Stomach (tissue), 4 donors: Measurements from ENCODE around the gene ITFG2.

Source experiments
- POLR2A ChIP-seq, 4 donors: fragments of 450-650 bp; IDR thresholded peaks; one replicate each; pipeline ENCODE4 v1.6.1; 2016; ENCODE audit warnings: antibody characterized with exemption in 4 of 4, control low read depth in 2 of 4, mild to moderate bottlenecking in 1 of 4, moderate library complexity in 1 of 4
- TF ChIP-seq, protein P1 (sequence below), 7 experiments: fragments of 450-650 bp in 4 of 7; fragments of 200-600 bp in 3 of 7; sonication (generic) in 3 of 7; IDR thresholded peaks; one replicate each; pipeline ENCODE4 v1.5.1; 2016 to 2019; ENCODE audit warnings: antibody characterized with exemption in 7 of 7, control low read depth in 2 of 7, mild to moderate bottlenecking in 1 of 7

DNA sequence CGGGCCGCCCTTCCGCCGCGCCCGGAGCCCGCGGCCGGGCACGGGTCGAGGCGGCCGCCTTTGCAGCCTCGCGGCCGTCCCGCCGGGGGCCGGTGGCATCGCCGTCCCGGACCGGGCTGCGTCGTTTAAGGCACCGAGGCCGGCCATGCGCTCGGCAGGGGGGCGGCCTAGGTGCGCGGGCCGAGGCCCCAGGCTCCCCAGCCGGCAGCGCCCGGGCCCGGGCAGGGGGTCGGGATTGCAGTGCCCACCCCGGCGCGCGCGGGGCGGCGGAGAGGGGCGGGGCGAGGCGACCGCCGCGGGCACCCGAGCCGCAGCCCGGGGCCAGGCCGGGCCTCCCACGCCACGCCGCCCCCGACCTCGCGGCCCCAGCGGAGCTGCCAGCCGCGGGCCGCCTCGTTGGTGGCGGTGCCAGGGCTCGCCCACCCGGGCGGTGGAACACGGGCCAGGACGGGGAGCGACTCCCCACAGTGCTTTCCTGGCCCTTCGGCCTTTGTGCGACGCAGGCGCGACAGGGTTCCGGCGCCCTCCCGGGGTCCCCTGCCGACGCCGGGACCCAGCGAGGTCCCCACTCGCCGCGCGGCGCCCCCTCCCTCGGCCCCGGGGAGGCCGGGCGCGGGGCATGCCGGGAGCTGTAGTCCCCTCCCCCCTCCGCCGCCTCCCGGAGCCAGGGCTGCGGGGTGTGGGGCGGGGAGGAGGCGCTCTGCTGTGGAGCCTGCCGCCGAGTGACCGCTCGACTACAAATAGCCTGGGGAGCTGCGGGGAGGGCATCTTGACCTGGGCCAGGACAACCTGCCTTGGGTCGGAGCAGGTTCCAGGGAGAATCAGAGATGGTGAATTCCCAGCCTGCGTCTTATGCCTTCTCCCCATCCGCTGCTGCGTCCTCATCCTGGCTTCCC lies 16.9 kb upstream of the ITFG2 start:
- TF ChIP-seq, protein P1, sequence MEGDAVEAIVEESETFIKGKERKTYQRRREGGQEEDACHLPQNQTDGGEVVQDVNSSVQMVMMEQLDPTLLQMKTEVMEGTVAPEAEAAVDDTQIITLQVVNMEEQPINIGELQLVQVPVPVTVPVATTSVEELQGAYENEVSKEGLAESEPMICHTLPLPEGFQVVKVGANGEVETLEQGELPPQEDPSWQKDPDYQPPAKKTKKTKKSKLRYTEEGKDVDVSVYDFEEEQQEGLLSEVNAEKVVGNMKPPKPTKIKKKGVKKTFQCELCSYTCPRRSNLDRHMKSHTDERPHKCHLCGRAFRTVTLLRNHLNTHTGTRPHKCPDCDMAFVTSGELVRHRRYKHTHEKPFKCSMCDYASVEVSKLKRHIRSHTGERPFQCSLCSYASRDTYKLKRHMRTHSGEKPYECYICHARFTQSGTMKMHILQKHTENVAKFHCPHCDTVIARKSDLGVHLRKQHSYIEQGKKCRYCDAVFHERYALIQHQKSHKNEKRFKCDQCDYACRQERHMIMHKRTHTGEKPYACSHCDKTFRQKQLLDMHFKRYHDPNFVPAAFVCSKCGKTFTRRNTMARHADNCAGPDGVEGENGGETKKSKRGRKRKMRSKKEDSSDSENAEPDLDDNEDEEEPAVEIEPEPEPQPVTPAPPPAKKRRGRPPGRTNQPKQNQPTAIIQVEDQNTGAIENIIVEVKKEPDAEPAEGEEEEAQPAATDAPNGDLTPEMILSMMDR (IDR thresholded peaks at IDR 0.05): no peak
- no peak for TF ChIP-seq POLR2A (IDR thresholded peaks at IDR 0.05)
